ENCODE data around the gene LIPK. TPM values are rescaled to one million over a fixed set of nuclear protein-coding genes. Genes with fewer than 3 reads are reported as not detected.

LIPK gene
- total RNA-seq, 2 donors from 2014 or later, result not detected

DNA sequence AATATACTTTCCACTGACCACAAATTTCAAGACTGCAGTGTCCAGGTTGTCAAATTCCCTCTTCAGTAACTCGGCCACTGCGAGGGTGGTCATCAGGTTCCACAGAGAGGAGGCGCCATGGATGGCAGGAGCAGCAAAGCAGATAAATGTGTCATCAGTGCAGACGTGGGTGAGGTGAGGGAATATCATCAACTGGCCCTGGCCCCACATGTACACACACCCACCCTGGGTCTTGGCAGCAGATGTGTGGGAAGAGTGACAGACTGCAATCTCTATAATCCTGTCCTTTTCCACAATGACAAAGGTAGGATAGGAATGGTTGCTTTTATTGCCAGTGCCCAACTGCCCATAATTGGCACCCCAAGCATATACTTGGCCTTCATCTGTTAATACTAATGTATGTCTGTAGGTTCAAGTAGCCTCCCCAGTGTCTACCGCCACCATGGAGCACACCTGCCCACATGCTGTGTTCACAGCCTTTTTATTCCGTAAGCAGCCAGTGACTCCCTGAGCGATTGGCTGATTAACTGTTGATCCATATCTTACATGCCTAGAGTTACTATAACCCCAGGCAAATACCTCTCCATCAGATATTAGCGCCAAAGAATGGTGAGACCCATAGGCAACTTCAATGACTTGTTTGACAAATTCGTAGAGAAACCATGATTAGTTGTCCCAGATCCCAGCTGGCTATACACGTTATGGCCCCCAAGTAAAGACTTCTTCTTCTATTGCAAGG, 80.2 kb downstream of the LIPK start:
- Histone ChIP-seq H3K27ac (no peak overlapping the region), H3K27me3 (no peaks in the 10 kb centered on the region), H3K4me1 (no peaks in the 10 kb centered on the region), H3K36me3 (replicated peaks in 1 of 2; ENCODE audit: insufficient read depth in 1 of 2, low read depth in 2 of 2) (no peaks in the 10 kb centered on the region), H3K4me3 (no peak overlapping the region), H3K9me3 (no peaks in the 10 kb centered on the region)
- DNase-seq (no peak), ATAC-seq (no peak)
- TF ChIP-seq, protein P1, sequence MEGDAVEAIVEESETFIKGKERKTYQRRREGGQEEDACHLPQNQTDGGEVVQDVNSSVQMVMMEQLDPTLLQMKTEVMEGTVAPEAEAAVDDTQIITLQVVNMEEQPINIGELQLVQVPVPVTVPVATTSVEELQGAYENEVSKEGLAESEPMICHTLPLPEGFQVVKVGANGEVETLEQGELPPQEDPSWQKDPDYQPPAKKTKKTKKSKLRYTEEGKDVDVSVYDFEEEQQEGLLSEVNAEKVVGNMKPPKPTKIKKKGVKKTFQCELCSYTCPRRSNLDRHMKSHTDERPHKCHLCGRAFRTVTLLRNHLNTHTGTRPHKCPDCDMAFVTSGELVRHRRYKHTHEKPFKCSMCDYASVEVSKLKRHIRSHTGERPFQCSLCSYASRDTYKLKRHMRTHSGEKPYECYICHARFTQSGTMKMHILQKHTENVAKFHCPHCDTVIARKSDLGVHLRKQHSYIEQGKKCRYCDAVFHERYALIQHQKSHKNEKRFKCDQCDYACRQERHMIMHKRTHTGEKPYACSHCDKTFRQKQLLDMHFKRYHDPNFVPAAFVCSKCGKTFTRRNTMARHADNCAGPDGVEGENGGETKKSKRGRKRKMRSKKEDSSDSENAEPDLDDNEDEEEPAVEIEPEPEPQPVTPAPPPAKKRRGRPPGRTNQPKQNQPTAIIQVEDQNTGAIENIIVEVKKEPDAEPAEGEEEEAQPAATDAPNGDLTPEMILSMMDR (IDR thresholded peaks at IDR 0.05), result no peak
- no peak for TF ChIP-seq POLR2A (IDR thresholded peaks at IDR 0.05)
- intact Hi-C loops (cut with DNase I), result no loop called here
- 80 to 85% methylated on average over 10 of the region's 10 CpGs for WGBS, 2 donors

DNA sequence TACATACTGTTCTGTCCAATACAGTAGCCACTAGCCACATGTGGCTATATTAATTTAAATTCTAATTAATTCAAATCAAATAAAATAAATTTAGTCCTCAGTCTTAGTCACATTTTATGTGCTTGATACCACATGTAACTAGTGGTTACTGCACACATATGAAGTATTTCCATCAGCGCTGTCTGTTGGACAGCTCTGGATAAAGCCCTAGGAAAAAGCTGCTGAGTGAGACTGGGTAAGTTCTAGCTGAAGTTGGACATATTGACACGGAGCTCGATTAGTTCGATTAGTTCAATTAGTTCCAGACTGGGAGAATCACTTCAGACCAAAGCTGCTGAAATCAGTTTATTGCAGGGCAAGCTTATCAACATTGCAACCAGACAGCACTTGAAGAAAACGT, 81.4 kb downstream of the LIPK start:
- no peak for ATAC-seq
- H3K4me3 ChIP-seq, result no peak overlapping the region
- no peaks in the 10 kb centered on the region for H3K9me3 ChIP-seq
- H3K27me3 ChIP-seq, result no peaks in the 10 kb centered on the region
- no peak for TF ChIP-seq POLR2A (IDR thresholded peaks at IDR 0.05)
- TF ChIP-seq, protein P1 (IDR thresholded peaks at IDR 0.05), result no peak
- 65 to 79% methylated on average over 5 of the region's 5 CpGs for WGBS, 2 donors
- no peaks in the 10 kb centered on the region for H3K4me1 ChIP-seq
- H3K36me3 ChIP-seq (replicated peaks in 1 of 2; ENCODE audit: insufficient read depth in 1 of 2, low read depth in 2 of 2), result no peaks in the 10 kb centered on the region
- no peak for DNase-seq
- intact Hi-C loops (cut with DNase I), result no loop called here
- H3K27ac ChIP-seq, result no peak overlapping the region

DNA sequence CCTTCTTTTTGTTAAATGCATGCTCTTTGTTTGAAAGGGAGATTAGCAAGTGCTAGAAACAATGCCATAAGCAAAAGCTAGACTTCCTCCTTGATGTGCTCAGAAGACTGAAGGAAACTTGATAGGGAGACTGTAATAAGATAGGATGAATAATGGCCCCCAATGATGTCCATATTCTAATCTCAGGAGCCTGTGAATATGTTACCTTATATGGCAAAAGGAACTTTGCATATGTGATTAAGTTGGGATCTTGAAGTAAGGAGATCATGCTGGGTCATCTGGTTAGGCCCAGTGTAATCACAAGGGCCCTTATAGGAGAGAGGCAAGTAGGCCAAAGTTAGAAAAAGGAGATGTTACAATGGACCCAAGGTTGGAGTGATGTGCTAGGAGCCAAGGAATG, 82.9 kb downstream of the LIPK start:
- H3K27ac ChIP-seq, result no peak overlapping the region
- no peak for DNase-seq
- intact Hi-C loops (cut with DNase I), result no loop called here
- TF ChIP-seq, protein P1 (IDR thresholded peaks at IDR 0.05), result no peak
- TF ChIP-seq POLR2A (IDR thresholded peaks at IDR 0.05), result no peak
- H3K4me1 ChIP-seq, result no peaks in the 10 kb centered on the region
- H3K4me3 ChIP-seq, result no peak overlapping the region
- H3K27me3 ChIP-seq, result no peaks in the 10 kb centered on the region
- H3K36me3 ChIP-seq (replicated peaks in 1 of 2; ENCODE audit: insufficient read depth in 1 of 2, low read depth in 2 of 2), result no peaks in the 10 kb centered on the region
- no peaks in the 10 kb centered on the region for H3K9me3 ChIP-seq
- no peak for ATAC-seq

DNA sequence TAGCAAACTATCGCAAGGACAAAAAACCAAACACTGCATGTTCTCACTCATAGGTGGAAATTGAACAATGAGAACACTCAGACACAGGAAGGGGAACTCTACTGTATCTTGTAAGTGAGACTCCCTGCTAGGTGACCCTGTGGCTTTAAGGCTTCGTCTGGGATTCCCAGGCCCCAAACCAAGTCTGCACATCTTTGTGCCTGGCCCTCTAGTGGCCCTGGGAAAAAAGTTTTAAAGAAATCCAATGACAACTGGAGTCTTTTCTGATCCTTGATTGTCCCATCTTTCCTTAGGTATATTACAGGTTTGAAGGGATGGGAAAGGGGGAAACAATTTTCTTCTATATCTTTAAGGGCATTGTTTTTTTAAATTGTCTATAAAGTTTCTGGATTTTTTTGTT, 85.9 kb downstream of the LIPK start:
- TF ChIP-seq, protein P1 (IDR thresholded peaks at IDR 0.05), result peak in 5 of 7 experiments; percentile 28 to 45 (median 42)
- no peak for TF ChIP-seq POLR2A (IDR thresholded peaks at IDR 0.05)
- H3K27me3 ChIP-seq, result no peaks in the 10 kb centered on the region
- H3K4me3 ChIP-seq, result no peak overlapping the region
- H3K27ac ChIP-seq, result no peak overlapping the region
- DNase-seq, result peak; percentile 10 to 21 (median 12)
- intact Hi-C loops (cut with DNase I), result no loop called here
- H3K36me3 ChIP-seq (replicated peaks in 1 of 2; ENCODE audit: insufficient read depth in 1 of 2, low read depth in 2 of 2), result no peaks in the 10 kb centered on the region
- no peaks in the 10 kb centered on the region for H3K4me1 ChIP-seq
- H3K9me3 ChIP-seq, result no peaks in the 10 kb centered on the region
- ATAC-seq, result no peak
- WGBS, 2 donors, result 46 to 54% methylated on average over 2 of the region's 2 CpGs

DNA sequence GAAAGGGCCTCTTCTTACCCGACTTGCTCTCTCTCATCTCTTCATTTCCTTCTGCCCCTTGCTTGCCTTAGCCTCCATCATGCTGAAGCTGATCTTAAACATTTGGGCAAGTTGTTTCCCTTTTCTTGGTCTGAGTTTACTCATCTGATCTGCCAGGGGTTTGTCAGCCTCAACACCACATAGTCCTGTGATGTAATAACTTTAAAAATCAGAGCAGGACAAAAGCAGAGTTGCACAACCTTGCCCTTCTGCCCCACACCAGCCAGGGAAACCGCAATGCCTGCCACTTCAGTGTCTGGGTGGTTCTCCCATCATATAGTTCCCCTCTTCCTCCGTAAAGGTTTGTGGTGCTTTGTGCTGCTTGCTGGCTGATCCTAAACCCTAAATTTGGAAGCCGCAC, 86.6 kb downstream of the LIPK start:
- 72 to 79% methylated on average over 4 of the region's 4 CpGs for WGBS, 2 donors
- no peak overlapping the region for H3K27ac ChIP-seq
- no peak for ATAC-seq
- no peaks in the 10 kb centered on the region for H3K27me3 ChIP-seq
- H3K4me1 ChIP-seq, result no peaks in the 10 kb centered on the region
- no peaks in the 10 kb centered on the region for H3K9me3 ChIP-seq
- H3K4me3 ChIP-seq, result no peak overlapping the region
- TF ChIP-seq, protein P1 (IDR thresholded peaks at IDR 0.05), result no peak
- no peak for TF ChIP-seq POLR2A (IDR thresholded peaks at IDR 0.05)
- intact Hi-C loops (cut with DNase I), result no loop called here
- H3K36me3 ChIP-seq (replicated peaks in 1 of 2; ENCODE audit: insufficient read depth in 1 of 2, low read depth in 2 of 2), result no peaks in the 10 kb centered on the region
- DNase-seq, result peak in 2 of 4 donors; percentile 6 to 65
